ENCODE results near the gene PCDHGA9.
A peak's percentile ranks its signal among the peaks of the same experiment; 100 is the strongest.

Gene PCDHGA9

DNA sequence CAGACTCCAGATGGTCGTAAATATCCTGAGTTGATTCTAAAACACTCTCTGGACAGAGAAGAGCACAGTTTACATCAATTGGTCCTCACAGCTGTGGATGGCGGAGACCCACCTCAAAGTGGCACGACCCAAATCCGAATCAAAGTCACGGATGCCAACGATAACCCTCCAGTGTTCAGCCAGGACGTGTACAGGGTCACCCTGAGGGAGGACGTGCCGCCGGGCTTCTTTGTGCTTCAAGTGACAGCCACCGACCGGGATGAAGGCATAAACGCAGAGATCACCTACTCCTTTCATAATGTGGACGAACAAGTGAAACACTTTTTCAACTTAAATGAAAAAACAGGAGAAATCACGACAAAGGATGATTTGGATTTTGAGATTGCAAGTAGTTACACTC is 41.9 kb upstream of the PCDHGA9 start:
- in situ Hi-C loops (cut with HindIII; ENCODE audit: low sequenced_read_pairs): no loop called here

DNA sequence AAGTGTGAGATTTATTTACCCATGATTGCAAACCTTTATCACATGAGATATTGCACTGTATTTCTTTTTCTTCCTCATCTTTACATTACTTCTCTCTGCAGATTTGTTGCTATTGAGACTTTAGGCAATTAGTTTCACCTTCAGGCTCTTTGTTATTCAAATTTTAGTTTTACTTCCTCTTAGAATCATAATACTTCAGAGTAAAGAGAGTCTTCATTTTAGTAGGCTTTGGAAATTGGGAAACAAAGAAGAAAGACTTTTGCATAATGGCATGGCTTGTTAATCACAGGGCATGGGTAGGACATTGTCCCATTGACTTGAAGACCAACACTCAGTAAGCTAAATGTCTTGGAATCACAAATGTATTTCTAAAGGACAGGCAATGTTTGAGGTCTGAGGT is 39.9 kb upstream of the PCDHGA9 start:
- no peak for DNase-seq (ENCODE audit: low read depth)
- H3K4me3 ChIP-seq (ENCODE audit: low read depth, low read length): no peak overlapping the region
- in situ Hi-C loops (cut with HindIII; ENCODE audit: low sequenced_read_pairs): no loop called here
- TF ChIP-seq, protein P1, sequence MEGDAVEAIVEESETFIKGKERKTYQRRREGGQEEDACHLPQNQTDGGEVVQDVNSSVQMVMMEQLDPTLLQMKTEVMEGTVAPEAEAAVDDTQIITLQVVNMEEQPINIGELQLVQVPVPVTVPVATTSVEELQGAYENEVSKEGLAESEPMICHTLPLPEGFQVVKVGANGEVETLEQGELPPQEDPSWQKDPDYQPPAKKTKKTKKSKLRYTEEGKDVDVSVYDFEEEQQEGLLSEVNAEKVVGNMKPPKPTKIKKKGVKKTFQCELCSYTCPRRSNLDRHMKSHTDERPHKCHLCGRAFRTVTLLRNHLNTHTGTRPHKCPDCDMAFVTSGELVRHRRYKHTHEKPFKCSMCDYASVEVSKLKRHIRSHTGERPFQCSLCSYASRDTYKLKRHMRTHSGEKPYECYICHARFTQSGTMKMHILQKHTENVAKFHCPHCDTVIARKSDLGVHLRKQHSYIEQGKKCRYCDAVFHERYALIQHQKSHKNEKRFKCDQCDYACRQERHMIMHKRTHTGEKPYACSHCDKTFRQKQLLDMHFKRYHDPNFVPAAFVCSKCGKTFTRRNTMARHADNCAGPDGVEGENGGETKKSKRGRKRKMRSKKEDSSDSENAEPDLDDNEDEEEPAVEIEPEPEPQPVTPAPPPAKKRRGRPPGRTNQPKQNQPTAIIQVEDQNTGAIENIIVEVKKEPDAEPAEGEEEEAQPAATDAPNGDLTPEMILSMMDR (IDR thresholded peaks at IDR 0.05; ENCODE audit: low read depth, low read length, missing control alignments): no peak

More for the DNA sequence above, 41.9 kb upstream of the PCDHGA9 start:
- TF ChIP-seq, protein P1 (IDR thresholded peaks at IDR 0.05; ENCODE audit: low read depth, low read length, missing control alignments): no peak
- no peak overlapping the region for H3K4me3 ChIP-seq (ENCODE audit: low read depth, low read length)
- DNase-seq (ENCODE audit: low read depth): no peak

DNA sequence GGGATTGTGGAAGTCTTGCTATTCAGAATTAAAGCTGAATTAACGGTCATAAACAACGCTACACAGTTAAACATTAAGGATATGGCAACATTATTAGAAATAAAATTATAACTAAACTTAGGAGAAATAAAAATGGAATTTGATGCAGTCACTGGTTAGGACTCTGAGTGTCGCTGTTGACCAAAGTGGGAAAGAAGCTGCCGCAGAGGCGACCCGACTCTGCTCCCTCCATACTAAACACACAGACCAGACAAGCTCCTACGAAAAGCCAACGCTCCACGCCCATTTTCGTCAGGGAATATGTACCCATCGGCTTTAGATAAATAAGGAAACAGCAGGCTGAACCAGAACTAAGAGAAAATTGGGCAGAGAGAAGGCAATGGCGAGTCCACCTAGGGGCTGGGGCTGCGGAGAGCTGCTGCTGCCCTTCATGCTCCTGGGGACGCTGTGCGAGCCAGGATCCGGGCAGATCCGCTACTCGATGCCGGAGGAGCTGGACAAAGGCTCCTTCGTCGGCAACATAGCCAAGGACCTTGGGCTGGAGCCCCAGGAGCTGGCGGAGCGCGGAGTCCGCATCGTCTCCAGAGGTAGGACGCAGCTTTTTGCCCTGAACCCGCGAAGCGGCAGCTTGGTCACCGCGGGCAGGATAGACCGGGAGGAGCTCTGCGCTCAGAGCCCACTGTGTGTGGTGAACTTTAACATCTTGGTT is 38.5 kb upstream of the PCDHGA9 start, which contains the start of gene PCDHGA5:
Gene PCDHGA5 (plus strand): TSS at position 211 of the 709 bp plus-strand sequence. CDS start 169 bp downstream, at position 380.
- TF ChIP-seq, protein P1 (IDR thresholded peaks at IDR 0.05; ENCODE audit: low read depth, low read length, missing control alignments): peak; percentile 12
- in situ Hi-C loops (cut with HindIII; ENCODE audit: low sequenced_read_pairs): no loop called here
- no peak for DNase-seq (ENCODE audit: low read depth)
- H3K4me3 ChIP-seq (ENCODE audit: low read depth, low read length): peak within 1 kb of the TSS; percentile 20

DNA sequence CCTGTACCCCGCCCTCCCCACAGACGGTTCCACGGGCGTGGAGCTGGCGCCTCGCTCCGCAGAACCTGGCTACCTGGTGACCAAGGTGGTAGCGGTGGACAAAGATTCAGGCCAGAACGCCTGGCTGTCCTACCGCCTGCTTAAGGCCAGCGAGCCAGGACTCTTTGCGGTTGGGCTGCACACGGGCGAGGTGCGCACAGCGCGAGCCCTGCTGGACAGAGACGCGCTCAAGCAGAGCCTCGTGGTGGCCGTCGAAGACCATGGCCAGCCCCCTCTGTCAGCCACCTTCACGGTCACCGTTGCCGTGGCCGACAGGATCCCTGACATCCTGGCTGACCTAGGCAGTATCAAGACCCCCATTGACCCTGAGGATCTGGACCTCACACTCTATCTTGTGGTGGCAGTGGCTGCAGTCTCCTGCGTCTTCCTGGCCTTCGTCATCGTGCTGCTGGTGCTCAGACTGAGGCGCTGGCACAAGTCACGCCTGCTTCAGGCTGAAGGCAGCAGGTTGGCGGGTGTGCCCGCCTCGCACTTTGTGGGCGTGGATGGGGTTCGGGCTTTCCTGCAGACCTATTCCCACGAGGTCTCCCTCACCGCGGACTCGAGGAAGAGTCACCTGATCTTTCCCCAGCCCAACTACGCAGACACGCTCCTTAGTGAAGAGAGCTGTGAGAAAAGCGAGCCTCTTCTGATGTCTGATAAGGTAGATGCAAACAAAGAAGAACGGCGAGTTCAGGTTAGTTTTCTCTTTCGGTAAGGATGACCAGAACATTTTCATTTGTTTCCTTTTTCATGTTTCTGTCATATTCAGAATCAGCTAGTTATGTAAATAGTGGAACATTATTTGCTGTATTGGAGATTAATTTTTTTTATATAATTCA is 36.3 kb upstream of the PCDHGA9 start:
- in situ Hi-C loops (cut with HindIII; ENCODE audit: low sequenced_read_pairs): no loop called here
- DNase-seq (ENCODE audit: low read depth): no peak
- no peak overlapping the region for H3K4me3 ChIP-seq (ENCODE audit: low read depth, low read length)
- TF ChIP-seq, protein P1 (IDR thresholded peaks at IDR 0.05; ENCODE audit: low read depth, low read length, missing control alignments): no peak

DNA sequence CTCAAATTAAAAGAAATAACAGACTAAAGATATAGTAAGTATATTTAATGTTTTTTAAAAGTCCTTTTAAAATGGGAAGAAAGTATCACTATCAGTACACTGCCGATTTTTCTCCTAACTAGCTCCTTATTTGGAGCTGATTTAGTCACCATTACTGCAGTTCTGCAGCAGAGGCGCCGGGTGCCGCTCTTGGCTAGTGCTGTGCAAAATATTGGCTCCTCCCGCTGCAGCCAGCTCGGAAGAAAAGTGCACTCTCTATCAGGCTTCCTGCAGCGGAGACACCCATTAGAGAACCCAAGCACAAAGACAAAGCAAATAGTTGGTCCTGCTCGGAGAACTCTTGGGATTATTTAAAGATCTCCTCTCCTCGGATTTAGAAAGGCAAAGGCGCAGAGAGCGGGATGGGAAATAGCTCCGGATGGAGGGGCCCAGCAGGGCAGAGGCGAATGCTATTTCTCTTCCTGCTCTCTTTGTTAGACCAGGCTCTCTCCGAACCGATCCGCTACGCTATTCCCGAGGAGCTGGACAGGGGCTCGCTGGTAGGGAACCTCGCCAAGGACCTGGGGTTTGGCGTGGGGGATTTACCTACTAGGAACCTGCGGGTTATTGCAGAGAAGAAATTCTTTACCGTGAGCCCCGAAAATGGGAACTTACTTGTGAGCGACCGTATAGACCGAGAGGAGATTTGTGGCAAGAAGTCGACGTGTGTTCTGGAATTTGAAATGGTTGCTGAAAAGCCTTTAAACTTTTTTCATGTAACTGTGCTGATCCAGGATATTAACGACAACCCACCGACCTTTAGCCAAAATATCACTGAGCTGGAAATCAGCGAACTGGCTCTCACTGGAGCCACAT is 32.4 kb upstream of the PCDHGA9 start, which contains the start of gene PCDHGB3:
Gene PCDHGB3 (plus strand): TSS at position 249 of the 855 bp plus-strand sequence. CDS start 153 bp downstream, at position 402.
- peak within 1 kb of the TSS; percentile 23 for H3K4me3 ChIP-seq (ENCODE audit: low read depth, low read length)
- in situ Hi-C loops (cut with HindIII; ENCODE audit: low sequenced_read_pairs): no loop called here
- no peak for DNase-seq (ENCODE audit: low read depth)
- TF ChIP-seq, protein P1 (IDR thresholded peaks at IDR 0.05; ENCODE audit: low read depth, low read length, missing control alignments): peak; percentile 36

Measured in astrocyte of the cerebellum (primary cell).